ENCODE measurements around the gene ALKBH8. TPM values are rescaled to one million over a fixed set of nuclear protein-coding genes. Genes with fewer than 3 reads are reported as not detected.
"Not testable (repeated sequence)": the region's sequence is repeated elsewhere in the genome, so short reads cannot be mapped to it uniquely, and the experiment has no call there.

ALKBH8 gene
- total RNA-seq, 1 donor from 2014 or later = 5.0 TPM

DNA sequence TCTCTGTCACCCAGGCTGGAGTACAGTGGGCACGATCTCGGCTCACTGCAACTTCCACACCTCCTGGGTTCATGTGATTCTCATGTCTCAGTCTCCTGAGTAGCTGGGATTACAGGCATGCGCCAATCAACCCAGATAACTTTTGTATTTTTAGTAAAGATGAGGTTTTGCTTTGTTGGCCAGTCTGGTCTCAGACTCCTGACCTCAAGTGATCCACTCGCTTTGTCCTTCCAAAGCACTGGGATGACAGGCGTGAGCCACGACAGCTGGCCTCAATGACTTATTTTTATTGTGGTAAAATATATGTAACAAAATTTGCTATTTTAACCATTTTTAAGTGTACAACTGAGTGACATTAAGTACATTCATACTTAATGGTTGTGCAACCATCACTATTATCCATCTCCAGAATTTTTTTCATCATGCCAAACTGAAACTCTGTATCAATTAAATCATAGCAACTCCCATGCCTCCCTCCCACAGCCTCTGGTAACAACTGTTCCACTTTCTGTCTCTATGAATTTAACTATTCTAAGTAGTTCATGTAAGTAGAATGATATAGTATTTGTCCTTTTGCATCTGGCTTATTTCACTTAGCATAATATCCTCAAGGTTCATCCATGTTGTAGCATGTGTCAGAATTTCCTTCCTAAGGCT is 57.2 kb downstream of the ALKBH8 start:
- DNase-seq (ENCODE audit: low read depth in 2 of 2) = no peak

DNA sequence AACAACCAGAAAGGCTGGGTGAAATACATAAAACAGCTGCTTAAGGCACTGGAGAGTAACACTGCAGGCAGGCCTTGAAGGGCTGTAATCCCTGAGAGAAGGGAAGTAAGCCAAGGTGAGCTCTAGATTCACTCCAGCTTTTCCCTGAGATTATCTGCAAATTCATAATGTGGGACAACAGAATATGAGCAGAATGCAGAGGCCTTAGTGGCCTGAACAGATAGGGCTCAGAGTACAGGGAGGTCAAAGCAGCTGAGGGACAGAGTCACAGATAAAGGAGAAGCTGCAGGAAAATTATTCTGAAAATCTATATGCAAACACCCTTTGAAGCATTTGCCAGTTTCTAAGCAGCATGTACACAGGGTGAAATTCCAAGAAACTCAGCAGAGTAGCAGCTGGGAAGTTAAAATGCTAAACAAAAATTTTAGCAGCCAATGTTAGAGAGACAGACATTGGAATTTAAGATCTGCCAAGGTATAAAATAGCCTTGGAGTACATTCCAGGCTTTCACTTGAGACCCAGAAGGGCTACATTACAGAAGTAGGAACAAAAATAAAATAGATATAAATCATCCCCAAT is 59.8 kb downstream of the ALKBH8 start:
- no peak for DNase-seq (ENCODE audit: low read depth in 2 of 2)

DNA sequence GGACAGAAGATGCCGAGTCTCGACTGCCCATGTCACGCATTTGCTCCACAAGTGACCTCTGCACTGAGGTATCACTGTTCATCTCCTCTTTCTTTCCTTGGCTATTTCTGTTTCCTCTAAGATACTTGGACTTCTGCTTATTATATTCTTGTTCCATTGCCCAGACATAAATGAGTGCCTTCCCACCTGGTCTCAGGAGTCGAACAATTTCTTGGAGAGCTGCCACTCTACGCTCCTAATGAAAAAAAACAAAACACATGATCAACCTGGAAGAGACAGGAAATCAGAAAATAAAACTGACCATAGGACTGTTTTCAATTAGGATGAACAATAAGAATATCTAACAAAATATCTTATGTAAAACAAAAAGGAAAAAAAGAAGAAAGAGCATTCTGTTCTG is 60.6 kb downstream of the ALKBH8 start:
- DNase-seq (ENCODE audit: low read depth in 2 of 2) = no peak

- DNase-seq (ENCODE audit: low read depth in 2 of 2) = no peak
Observed at GRCh38 chr11:107501713-107502112, 63.8 kb downstream of the ALKBH8 start.

GRCh38 chr11:107497371-107497770 is 68.2 kb downstream of the ALKBH8 start:
- not testable (repeated sequence) for DNase-seq (ENCODE audit: low read depth in 2 of 2)

- peak; percentile 50 to 75 for DNase-seq (ENCODE audit: low read depth in 2 of 2)
Observed at GRCh38 chr11:107496011-107496410, 69.5 kb downstream of the ALKBH8 start.

DNA sequence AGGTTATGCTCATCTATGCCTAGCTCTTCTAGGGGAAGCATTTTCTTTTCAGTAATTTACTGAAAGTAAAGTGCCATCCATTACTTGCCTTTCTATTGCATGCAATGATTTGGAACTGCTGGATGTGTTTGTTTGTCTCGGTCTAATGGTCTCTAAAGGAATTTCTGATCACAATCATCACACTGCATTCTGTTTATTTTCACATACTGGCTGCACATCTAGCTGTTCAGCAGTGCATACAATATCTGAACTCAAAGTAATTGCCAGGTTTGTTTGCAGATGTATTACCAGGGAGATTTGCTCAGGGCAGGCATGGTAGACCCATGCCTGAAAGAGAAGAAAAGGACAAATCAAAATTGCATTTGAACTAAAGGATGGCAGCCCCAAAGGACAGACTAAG is 71.5 kb downstream of the ALKBH8 start:
- no peak for DNase-seq (ENCODE audit: low read depth in 2 of 2)

GRCh38 chr11:107493117-107493516 is 72.4 kb downstream of the ALKBH8 start:
- peak in 1 of 2 donors; percentile 4 for DNase-seq (ENCODE audit: low read depth in 2 of 2)

GRCh38 chr11:107490836-107491235 is 74.7 kb downstream of the ALKBH8 start:
- no peak for DNase-seq (ENCODE audit: low read depth in 2 of 2)

GRCh38 chr11:107482234-107482633 is 83.3 kb downstream of the ALKBH8 start:
- no peak for DNase-seq (ENCODE audit: low read depth in 2 of 2)

DNA sequence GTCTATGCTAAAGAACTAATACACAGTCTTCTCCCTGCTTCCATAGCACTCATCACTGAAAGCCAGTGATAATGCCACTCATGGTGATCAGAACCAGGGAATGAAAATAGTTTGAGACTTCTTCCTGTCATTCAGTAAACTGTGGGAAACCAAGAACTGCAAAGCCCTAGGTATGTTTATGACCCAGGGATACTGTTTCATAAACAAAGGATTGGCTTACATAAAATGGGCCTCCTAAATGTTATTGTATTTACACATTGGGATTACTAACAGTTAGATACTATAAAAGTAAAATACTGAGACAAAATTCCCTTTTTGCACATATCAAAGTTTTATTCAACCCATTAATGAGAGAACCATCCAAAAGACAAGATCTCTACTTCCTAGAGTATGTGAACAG is 86.6 kb downstream of the ALKBH8 start:
- DNase-seq (ENCODE audit: low read depth in 2 of 2) = no peak

DNA sequence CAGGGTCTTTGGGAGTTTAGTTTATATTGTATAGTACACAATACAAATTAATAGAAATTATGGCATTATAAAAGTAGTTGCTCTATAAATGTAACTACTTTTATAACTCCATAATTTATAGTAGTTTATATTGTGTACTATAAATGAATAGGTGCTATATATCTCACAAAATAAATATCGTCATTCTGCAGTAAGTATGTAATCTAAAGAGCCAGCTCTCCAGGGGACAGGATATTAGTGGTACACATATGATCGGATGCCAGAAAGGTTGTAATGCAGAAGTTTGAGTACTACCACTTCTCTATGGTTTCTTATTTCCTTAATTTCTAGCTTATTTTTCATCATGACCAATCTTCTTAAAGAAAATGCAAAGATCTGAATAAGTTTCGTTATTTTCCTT is 87.7 kb downstream of the ALKBH8 start:
- no peak for DNase-seq (ENCODE audit: low read depth in 2 of 2)

GRCh38 chr11:107473792-107474191 is 91.7 kb downstream of the ALKBH8 start:
- no peak for DNase-seq (ENCODE audit: low read depth in 2 of 2)

- no peak for DNase-seq (ENCODE audit: low read depth in 2 of 2)
Observed at GRCh38 chr11:107472966-107473365, 92.6 kb downstream of the ALKBH8 start.

- peak; percentile 29 to 31 for DNase-seq (ENCODE audit: low read depth in 2 of 2)
Observed at GRCh38 chr11:107468596-107468995, 96.9 kb downstream of the ALKBH8 start.

- DNase-seq (ENCODE audit: low read depth in 2 of 2) = no peak
Observed at GRCh38 chr11:107467696-107468095, 97.8 kb downstream of the ALKBH8 start.

DNA sequence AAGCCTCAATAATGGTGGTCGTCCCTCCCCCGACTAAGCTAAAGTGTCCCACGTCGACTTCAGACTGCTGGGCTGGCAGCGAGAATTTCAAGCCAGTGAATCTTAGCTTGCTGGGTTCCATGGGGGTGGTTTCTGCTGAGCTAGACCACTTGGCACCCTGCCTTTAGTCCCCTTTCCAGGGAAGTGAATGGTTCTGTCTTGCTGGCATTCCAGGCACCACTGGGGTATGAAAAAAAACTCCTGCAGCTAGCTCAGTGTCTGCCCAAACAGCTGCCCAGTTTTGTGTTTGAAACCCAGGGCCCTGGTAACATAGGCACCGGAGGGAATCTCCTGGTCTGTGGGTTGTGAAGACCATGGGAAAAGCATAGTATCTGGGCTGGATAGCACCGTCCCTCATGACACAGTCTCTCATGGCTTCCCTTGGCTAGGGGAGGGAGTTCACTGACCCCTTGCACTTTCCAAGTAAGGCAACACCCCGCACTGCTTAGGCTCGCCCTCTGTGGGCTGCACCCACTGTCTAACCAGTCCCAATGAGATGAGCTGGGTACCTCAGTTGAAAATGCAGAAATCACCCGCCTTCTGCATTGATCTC is 99.2 kb downstream of the ALKBH8 start:
- not testable (repeated sequence) for DNase-seq (ENCODE audit: low read depth in 2 of 2)

DNA sequence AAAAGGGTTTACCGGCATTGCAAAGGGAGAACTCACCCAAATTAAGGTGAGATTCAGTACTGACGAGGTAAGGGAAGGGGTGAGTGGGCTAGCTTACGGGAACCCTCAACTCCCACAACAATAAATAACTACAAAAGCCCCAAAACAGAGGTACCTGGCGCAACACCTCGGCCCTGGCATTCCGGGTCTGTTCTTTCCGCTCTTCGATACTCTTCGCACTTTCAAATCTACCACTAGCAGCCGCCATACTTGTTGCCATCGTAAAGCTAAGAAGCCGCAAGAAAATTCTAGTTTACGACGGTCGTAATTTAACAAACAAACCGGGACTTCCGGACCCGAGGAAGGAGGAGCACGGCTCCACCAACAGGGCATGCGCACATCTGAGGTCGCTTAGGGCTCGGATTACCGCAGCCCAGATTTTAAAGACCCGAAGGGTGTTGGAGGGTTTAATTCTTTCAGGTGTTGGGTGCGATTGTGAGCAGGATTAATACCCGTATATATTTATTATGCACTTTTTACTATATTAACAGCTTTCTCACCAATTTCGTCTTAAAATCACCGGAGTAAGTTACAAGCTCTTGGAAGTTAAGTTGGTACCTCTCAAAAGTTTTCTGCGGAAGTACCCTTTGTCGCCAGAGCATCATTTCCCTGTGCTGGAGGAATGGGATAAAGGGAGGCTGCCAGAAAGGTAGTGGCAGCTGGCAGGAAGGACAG is 107.8 kb downstream of the ALKBH8 start, which contains the start of gene CWF19L2:
CWF19L2 (minus strand) TSS at position 268 of the 714 bp plus-strand sequence; CDS start at position 259, 9 bp downstream.
- DNase-seq (ENCODE audit: low read depth in 2 of 2) = peak; percentile 94 to 95

DNA sequence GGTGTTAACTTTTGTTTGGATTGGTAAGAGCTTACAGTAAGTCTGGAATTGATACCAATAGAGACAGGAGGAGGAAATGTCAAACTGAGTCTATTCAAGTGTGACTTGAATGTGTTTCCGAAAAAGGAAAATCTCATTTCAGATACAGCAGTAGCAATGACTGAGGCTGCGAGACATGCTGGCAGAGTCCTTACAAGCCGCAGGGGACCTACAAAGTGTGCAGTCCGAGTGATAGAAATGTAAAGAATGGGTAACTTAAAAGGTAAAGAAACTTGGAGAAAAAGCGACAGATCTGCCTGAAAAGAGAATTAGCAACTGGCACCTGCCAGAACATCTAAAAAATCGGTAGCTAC is 108.4 kb downstream of the ALKBH8 start:
- peak; percentile 16 to 20 for DNase-seq (ENCODE audit: low read depth in 2 of 2)

- no peak for DNase-seq (ENCODE audit: low read depth in 2 of 2)
Observed at GRCh38 chr11:107453594-107454286, 111.8 kb downstream of the ALKBH8 start.

Measured in lung microvascular endothelial cell (primary cell).